ENCODE results near the gene C22orf23. TPM values are rescaled to one million over a fixed set of nuclear protein-coding genes. Genes with fewer than 3 reads are reported as not detected.

The C22orf23 gene
- total RNA-seq, result 0.44 TPM in 1 of 2 replicates, not detected in the other

DNA sequence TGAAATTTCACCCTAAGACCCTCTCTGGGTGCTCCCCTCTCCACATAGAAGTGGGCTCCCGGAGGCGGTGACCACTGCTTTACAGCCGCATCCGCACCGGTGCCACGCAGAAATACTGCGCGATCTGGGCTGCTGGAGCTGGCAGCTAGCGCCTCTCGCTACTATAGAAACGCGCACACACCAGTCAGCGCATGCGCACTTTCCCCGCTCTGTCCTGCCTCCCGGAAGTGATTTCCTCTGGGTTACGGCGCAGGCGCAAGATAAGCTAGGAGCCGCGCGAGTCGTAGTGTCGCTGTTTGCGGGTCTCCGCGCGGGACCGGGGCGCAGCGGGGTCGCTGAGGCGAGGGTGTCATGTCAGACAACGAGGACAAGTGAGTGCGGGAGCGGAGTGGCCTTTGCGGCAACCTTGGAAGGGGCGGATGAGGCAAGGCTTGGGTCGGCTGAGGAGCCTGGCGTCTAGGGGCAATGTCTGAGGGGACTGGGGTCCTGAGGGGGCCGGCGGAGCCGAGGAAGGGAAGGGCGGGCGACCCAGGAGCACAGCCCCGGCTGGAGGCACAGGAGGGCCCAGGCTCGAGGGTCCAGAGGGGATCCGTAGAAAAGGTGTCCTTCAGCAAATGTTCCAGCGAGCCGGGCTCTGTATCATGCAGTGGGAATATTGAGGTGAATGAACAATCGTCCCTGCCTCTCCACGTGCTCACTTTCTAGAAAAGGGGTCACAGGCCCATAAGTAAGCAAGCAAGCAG is at the start of gene C22orf23, which contains the start of gene POLR2F:
Gene C22orf23 (minus strand): TSS at position 165 of the 743 bp plus-strand sequence. CDS start 452 bp downstream, outside the sequence.
Gene POLR2F (plus strand): TSS at position 263 of the 743 bp plus-strand sequence. CDS start 89 bp downstream, at position 352.

DNA sequence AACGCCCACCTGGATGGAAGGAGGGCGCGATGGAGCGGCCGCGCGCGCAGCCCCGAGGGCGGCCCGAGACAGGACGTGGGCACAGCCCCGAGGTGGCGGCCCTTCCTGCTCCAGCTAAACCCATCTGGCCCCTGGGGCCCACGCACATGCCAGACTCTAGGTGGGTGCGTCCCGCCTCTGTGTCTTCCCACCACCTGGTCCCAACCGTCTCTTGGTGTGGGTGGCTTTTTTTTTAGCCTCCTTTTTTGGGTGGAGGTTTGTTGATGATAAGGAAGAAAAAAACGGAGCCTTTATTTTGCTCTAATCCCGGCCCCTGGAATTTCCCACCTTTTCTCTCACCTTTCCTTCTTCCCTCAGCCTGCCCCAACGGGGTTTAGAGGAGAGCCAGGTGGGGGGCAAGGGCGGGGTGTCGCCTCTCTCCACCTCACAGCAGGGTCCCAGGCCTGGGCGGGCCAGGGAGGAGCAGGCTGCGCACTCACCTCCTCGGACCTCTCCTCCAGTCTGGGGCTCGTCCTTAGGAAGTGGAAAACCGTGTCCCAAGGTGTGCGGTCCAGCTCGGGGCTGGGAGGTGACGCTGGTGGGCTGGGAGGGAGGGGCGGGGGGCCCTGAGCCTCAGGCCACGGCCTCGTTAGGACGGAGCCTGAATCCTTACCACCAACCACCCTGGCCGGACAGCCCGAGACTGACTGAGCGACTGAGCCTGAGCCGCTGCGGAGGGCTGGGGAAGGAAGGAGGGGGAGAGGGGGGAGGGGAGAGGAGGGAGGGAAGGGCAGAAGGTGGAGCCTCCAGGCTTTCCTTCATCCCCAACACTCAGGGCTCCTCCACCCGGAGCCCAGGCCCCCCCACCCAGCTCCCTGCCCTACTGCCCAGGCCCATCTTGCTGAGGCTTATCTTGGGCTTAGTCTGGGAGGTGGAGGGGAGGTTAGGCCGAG is 30.7 kb upstream of the C22orf23 start, which contains the start of gene SOX10:
Gene SOX10 (minus strand): TSS at position 696 of the 932 bp plus-strand sequence. CDS start 771 bp downstream, outside the sequence.

DNA sequence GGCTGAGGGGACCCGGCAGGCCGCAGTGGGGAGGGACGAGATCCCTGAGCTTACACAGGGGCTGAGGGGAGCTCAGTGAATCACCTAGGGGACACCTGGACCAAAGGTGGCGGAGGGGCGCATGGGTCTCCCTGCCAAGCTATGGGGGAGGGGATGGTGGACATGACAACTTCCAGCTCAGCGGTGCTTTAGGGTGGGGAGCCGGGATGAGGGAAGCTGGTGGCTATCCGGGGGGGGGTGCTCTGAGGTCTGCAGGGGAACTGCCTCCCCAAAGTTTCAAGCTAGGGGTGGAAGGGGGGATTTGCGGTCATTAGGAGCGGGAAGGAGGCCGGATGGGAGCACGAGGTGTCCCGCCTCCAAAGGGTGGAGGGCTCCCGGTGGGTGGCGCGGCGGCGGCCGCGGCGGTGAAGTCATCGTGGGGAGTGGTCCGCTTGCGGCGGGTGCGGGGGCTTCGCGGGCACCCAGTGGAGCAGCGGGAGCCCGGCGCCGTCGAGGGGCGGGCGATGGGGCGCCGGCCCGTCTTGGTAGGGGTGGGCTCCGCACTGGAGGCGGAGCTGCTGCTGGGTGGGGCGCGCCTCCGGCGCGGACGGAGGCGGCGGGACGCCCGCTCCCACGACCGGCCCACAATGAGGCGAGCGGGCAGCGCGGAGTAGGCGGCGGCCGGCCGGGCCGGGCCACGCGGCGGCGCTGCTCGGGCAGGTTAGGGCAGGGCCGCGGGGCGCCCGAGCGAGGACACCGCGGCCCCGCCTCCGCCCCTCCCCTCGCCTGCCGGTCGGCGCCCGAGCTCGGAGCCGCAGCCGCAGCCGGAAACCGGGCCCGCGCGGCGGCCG is 47.7 kb downstream of the C22orf23 start, which contains the start of gene MICALL1:
Gene MICALL1 (plus strand): TSS at position 764 of the 830 bp plus-strand sequence. CDS start 126 bp downstream, outside the sequence.

Other genes starting within 250 kb of the C22orf23 start
- gene GCAT, start 145.7 kb downstream of the C22orf23 start, total RNA-seq, result 21.4 and 25.4 TPM in 2 replicates
- gene GALR3, start 130.2 kb downstream of the C22orf23 start, total RNA-seq, result not detected in 2 replicates
- gene ANKRD54, start 109.3 kb downstream of the C22orf23 start, total RNA-seq, result 53.6 and 56.5 TPM in 2 replicates
- 325 and 326 TPM in 2 replicates for gene EIF3L, start 104.2 kb downstream of the C22orf23 start, total RNA-seq
- gene MICALL1, start 47.3 kb downstream of the C22orf23 start, total RNA-seq, result 58.0 and 62.5 TPM in 2 replicates
- gene POLR2F, start 98 bp upstream of the C22orf23 start, total RNA-seq, result 107 and 108 TPM in 2 replicates
- not detected in 2 replicates for gene SOX10, start 31.0 kb upstream of the C22orf23 start, total RNA-seq
- gene PICK1, start 103.8 kb upstream of the C22orf23 start, total RNA-seq, result 12.8 and 17.2 TPM in 2 replicates
- not detected in 2 replicates for gene SLC16A8, start 130.6 kb upstream of the C22orf23 start, total RNA-seq
- 0.07 and 0.54 TPM in 2 replicates for gene BAIAP2L2, start 157.1 kb upstream of the C22orf23 start, total RNA-seq
- gene PLA2G6, start 228.2 kb upstream of the C22orf23 start, total RNA-seq, result 2.5 and 11.9 TPM in 2 replicates
- 65.2 and 94.1 TPM in 2 replicates for gene MAFF, start 248.4 kb upstream of the C22orf23 start, total RNA-seq